Measurements from ENCODE around the gene ACTRT2. TPM values are rescaled to one million over a fixed set of nuclear protein-coding genes. Genes with fewer than 3 reads are reported as not detected.

The ACTRT2 gene
- total RNA-seq, 1 donor from 2014 or later = not detected

DNA sequence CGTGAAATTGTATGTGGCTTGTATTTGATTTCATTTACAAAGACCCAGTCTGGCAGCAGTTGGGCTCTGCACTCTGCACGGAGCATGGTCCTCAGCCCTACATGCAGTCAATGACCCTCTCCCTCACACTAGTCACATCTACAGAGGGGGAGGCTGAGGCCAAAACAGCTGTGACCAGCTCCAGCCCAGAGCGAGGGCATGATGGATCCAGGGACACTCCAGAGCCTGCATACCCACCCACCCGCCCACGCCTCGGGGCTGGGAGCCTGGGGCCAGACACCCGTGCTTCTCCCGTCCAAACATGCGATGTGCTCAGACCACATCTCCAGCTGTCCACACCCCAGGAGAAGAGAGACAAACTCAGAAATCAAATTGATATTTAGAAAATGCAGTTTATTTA is 33.8 kb downstream of the ACTRT2 start:
- DNase-seq = no peak

DNA sequence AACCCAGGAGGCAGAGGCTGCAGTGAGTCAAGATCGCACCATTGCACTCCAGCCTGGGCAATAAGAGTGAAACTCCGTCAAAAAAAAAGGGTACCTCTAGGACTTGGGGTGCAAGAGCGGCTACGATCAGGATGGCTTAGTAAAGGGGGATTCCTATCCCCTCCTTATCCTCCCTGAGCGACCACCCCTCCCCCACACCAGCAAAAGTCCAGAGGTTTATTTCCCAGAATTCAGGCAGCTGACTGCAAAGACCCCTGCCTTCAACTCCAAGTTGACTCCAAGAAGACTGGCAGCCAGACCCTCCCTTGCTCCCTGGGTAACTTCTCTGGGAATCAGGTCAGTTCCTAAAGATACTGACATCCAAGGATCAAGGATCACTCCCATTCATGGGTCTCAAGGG is 35.4 kb downstream of the ACTRT2 start:
- DNase-seq = no peak

DNA sequence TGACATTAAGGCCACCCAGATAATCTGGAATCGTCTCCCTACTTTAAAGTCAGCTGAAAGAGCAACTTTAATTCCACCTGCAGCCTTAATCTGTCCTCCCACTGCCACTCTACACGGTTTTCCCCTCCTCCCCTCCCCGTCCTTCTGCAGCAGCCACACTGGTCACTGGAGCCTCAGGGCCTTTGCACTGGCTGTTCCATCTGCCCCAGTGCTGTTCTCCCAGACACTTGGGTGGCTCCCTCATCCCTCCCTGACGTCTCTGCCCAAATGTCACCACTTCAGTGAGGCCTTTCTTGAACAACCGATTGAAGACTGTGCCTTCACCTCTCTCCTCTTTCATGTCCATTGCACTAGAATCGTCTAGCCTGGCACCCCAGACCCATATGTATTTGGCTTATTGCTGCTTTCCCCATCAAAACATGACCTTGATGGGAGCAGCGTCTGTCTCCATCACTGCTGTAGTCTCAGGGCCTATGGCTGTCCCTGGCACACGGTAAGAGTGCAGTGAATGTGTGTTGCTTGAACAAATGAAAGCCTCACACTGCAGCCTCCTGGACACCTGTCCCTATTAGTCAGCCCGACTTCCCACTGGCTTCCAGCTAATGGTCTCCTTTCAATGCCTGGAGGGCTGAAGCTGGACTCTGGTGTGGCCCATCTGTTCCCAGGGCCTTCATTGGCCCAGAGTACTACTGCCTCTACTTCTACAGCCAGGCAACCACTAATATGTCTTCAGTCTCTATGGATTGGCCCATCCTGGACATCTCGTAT is 37.2 kb downstream of the ACTRT2 start:
- DNase-seq = no peak

DNA sequence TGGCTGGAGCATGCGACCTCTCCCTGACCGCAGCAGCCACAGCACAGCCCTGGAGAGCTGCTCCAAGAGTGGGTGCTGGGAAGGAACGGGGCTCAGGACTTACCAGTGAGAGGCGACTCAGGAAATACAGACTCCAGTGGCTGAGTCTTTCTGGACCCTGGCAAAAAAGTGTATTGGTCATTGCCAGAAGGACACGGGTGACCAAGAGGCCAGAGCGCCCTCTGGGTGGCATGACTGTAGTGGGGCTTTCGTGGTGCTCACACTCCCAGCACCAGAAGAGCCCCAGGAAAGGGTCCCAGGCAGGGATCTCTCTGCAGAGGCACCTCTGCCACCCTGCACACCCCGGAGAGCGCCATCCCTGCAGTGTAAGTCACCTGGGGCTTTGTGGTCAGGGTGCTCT is 38.9 kb downstream of the ACTRT2 start:
- no peak for DNase-seq

DNA sequence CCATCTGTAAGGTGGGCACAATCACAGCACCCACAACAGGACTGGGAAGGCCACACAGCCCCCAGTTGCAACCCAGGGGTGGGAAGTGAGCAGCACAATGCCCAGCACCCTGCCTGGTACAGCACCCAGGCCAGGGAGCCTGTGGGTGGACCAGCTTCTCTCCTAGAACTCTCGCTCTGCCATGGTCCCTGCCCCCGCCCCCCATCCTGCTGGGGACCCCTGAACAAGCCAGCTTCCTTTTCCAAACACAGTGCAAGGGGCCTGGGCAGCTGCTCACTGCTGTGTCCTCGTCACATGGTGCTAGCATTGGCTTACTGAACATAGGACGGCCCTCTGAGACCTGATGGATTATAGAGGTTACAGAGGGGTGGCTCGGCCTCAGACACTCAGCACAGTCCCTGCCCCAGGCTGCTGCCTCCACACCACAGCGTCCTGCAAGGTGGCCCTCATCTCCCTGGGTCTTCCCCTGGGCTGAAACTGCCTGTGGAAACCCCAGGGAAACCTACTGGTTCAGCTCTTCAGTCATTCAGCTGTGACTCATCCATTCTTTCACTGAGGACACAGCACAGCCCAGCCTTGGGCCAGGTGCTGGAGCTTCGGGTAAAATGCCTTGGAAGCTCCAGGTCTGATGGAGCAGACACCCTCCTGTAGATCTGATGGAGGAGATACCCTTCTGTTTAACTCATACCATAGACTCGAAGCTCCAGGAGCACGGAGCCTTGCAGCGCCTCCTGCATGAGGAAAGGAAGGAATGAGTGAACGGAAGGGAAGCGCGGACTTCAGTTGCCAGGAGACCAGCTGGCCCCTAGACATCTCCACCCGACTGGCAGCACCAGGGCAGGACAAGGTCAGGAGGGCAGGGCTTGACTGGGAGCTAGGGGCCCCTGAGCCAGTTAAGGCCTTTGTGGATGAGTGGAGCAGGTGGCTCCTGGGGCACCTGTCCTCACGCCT is 39.6 kb downstream of the ACTRT2 start:
- DNase-seq = peak; percentile 9

DNA sequence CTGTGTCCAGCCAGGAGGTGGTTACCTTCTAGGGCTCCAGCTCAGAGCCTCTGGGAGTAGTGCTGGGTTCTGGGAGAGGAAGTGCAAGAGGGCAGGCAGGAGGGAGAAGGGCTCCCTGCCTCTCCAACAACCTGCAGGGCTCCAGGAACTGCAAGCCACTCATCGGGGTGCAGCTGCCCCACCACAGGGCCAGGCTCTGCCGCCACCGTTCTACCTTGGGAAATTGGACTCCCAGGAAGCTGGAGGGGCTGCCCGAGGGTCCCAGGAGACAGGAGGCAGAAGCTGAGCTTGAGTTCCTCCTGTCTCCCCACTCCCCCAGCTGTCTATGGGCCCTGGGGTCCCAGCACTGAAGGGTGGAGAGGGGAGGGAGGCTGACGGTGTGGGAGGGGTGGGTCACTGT is 40.3 kb downstream of the ACTRT2 start:
- no peak for DNase-seq

DNA sequence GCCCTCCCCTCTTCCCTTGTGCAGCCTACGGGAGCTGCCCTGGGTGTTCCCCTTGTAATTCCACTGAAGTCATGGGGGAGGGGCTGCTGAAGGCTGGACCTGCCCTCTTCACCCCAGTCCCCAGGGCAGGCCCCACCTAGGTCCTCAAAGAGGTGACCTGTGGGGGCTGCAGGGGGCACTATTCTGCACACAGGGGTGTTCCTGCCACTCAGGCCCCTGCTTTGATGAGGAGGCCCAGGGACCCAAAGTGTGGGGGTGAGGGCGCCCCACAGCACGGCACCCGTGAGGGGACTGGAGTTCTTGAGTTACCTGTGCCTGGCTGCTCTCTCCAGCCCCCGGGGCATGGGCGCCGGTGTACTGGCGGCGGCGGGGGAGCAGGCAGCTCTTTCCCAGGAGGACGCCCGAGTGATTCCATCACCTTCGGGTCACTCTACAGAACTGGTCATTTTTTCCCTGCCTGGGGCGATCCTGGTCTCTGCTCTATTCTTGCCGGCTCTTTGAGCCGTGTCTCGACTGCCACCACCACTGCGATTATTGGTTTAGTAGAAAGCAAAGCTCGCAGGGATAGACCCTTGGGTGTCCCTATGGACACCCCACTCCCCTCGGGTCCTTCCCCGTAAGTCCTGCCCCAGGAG is 40.8 kb downstream of the ACTRT2 start:
- DNase-seq = no peak

DNA sequence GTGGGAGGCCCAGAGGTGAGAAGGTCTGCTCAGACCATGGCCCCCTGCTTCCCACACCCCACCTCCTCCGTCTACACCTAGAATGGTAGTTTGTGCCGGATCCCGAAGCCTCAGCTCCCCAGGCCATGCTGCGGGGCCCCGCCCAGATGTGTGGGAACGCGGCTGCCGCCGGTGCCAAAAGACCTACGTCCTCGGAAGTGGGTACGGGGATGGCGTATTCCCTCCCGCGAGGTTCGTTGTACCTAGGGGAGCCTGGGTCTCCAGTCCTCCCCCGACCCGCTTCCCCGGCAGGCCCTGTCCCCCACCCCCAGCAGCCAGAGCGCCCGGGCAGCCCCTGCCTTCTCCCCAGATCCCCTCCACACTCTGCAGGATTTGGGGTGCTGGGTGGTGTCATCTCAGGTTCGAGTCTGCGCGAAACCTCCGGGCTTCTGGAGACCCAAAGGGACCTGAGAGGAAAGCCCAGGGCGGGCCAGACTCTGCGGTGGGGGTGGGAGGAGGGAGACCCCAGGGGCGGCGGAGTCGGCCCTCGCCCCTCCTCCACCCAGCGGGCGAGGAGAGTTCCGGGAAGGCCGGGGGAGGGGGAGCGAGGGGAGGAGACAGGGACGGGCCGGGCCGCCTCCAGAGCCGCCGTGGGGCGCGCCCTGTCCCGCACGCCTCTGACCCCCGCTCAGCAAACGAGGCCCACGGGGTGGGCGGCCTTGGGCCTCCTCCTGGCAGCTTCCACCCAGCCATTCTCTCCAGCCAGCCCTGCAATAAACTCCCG is 41.5 kb downstream of the ACTRT2 start:
- no peak for DNase-seq

DNA sequence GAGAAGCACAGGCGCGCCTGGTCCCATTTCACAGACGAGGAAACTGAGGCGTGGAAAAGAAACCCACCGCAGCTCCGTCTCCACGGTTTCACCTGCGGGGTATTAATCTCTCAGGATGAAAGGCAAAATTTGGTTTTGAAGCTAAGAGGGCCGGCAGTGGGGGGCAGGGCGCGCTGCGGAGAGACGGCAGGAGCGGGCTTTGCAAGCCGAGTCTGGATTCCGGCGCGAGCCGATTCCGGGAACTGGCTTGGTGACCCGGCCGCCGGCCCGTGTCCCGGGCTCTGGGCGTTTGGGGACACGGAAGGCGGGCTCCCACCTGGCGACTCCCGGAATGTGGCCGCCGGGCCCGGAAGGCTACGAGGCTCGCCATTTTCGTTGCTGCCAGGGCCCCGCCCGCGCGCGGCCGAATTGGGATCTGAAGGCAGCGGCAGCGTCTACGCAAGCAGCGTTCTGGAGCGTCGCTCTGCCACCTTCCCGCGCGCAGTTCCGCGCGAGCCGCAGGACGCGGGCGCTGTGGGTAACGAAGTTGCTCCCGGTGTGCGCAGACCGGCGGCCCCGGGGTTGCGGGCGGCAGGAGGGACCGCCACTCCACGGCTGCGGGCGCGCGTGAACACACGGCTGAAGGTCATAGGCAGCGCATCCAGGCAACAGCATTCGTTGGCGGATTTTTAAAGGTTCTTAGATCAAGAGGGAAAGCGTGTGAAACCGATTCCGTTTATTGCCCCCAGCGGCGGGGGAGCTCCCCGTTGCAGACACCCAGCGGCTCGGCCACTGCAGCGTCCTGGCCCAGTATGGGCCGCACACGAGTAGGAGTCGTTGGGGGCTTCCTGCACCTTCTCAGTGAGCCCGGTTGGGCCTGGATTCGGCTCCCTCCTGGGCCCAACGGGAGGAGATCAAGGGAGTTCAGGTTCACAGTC is 42.4 kb downstream of the ACTRT2 start:
- no peak for DNase-seq

DNA sequence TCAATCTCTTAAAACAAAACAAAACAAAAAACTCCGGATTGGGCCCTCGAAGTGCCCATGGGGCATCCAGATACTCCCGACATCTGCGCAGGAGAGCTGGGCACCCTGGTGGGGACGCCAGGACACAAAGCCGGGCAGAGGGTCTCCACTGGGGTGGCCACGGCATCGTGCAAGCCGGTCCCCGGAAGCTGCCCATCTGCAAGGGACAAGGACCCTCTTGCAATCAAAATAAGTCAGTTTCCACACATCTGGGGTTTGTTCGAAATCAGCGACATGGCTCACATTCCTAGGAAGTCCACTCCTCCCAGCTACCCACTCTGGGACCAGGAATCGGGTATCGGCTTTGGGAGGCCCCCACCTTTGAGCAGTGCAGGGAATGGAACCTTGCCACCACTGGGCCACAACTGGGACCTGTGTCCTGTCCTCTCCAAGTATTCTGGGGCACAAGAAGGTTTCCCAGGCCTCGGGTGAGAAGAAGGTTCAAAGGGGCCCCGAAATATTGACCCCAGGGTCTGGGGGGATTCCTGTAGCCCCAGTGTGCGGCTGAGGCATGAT is 43.1 kb downstream of the ACTRT2 start:
- no peak for DNase-seq

DNA sequence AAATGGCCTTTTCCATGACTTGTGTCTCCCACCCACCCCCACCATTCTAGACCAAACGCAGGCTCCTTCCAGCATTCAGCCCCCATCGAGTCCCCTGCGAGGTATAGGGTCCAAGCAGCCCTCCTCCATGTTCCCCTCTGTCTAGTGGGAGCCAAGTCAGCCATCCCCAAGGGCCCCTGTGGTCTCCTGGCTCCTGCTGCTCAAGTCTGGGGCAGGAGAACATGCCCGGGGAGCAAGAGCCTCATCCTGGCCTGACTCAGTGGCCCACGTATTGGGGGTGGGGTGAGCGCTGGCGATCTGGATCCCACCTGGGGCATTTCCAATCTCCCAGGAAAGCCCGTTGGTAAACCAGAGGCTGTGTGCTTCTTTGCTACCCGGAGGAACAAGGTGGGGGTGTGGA is 43.6 kb downstream of the ACTRT2 start:
- DNase-seq = no peak

DNA sequence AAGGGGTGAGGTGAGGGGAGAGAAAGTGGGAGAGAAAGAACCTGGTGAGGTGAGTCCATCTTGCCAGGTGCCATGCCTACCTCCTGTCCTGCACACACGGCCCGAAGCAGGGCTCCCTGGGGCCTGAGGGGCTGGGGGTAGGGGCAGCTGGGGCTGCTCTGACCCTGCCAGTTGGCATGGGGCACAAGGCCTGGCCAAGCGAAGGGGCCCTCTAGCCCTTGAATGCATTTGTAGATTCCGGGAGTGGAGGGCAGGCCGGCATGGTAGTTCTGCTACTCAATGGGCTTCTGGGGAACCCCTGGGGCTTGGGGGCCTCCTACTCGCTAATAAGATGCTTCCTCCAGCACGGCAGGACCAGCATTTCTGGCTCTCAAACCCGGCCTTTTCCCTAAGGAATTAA is 44.1 kb downstream of the ACTRT2 start:
- no peak for DNase-seq

DNA sequence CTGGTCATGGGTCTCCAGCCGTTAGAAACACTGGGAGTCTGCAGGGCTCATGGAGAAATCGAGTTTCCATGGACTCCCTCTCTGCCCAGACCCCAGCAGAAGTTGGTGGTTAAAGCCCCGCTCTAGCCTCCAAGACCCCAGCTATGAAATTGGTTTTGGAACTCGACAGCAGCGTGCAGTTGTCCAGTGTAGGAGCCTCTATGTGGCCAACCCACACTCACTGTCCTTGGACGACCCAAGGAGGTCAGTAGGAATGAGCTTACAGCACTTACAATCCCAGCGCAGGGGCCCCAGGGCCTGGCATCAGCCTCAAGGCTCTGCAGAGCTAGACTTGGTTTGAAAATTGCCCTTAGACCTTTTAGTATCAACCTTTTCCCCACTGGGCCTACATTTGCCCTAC is 44.5 kb downstream of the ACTRT2 start:
- DNase-seq = no peak

DNA sequence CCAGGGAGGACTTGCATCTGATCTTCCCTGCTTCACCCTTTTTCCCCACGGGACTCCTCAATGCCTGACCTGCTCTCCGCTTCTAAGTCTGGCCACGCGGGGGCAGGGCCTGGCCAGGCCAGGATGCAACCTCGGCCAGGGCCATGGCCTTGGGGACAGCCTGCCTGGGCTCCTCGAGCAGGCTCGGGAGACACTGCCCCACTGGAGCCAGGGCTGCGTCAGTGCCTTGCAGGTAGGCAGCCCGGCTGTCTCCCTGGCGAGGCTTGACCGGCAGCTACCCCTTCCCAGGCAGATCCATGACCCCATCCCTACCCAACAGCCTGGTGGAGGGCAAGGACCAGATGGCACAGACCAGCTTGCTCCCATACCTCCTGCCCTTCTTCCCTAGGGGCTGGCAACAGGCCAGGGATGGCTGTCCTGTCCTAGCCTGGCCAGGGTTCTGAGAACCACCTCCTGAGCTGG is 45.0 kb downstream of the ACTRT2 start:
- DNase-seq = peak; percentile 38

DNA sequence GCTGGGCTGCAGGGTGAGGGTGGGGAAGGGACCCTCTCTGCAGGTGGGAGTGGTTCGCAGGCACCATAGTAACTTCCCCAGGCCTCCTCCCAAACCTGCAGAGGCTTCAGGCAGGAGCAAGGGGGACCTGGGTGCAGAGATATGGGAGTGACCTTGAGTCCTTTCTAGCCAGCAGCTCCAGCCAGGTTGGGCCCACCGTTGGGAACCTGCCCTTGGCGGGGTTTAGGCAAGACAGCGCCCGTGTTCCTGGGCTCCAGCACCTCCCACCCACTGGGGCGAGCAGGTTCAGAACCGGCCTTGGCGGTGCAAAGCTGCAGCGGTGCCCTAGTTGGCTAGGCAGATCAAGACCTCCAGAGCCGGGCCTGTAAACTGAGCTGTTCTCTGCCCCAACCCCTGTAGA is 45.6 kb downstream of the ACTRT2 start:
- no peak for DNase-seq

DNA sequence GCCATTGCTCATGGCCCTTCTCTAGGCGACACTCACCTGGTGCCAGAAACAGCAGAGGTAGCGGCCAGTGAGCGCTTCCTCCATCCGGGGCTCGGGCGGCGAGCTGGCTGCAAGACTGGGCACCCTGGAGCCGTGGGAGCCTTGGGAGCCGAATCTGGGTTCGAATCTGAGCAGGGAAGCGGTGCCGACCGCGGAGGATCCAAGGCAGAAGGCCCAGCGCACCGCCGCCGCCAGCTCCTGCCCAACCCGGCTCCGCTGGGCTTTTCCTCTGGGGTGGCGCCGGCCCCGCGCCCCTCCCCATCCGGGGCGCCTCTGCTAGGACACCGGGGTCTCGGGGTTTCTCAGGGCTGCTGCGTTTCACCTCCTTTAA is 46.0 kb downstream of the ACTRT2 start:
- no peak for DNase-seq

DNA sequence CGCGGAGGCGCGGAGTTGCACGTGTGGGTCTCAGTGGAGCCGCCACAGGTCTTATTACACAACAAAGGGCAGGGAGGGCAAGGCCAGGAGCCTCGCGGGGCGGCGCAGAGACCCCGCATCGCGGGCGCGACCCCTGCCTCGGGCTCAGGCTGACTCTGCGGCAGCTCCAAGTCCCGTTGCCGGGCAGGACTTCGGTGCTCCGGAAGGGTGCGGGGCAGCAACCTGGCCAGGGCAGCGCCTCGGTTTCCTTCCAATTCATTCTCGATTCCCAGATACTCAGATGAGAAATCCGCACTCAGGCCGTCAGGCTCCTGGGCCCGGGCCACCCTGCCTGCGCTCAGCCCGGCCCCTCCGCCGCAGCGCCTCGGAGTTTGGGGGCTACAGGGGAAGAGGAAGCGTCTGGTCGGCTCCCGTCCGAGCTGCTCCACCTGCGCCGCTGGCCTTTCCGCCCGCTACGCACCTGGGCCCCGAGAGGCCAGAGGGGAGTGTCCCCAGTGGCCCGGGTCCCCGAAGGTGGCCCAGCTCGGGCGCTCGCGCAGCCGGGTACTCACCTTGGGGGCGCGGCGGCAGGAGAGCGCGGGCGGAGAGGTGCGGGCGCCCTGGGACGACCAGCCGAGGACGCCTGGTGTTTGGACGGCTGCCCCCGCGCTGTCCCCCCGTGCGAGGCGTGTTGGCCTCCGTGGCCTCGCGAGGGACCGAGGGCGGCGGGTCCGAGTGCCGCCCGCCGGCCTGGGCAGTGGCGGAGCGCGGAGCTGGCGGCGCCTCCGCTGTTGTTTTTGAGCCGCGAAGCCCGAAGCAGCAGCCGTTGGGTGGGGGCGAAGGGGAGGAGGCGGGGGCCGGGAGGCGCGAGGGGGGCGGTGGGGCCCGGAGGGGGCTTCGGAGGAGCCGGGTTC is 46.6 kb downstream of the ACTRT2 start:
- DNase-seq = no peak

DNA sequence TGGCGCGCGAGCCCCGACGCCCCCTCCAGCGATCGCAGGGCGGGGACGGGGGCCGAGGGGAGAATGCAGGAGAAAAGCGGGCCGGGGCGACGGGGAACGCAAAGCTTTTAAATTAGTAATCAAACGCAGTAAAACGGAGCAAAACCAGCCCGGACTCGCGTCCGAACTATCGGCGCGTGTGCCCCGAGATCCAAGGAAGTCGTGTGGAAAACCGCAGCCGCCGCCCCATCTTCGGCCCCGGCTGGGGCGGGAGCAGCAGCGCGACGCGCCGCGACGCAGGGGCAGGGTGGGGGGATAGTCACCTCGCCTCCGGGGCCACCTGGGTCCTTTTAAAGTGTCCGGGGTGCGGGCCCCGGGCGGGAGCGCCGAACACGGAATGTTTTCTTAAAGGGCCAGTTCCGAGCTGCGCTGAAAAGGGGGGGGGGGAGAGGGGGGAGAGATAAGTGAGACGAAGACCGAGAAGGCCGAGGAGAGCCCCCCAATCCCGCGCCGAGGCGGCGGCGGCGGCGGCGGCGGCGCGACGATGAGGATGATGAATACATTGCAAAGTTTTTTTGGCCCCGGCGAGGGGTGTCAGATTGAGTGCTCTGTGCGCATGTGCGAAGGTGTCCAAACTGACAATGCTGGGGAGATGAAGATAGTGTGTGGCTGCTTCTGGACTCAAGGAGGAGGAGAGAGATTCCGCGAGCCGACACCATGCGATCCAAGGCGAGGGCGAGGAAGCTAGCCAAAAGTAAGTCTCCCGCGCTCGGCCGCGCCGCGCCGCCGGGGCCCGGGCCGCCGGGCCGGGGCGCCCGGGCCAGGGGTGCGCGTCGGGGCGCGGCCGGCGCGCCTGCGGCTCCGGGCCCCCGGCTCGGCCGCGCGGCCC is 47.5 kb downstream of the ACTRT2 start, which contains the start of gene PRDM16:
TSS of gene PRDM16 (plus strand) at position 640 of the 868 bp plus-strand sequence. CDS start at position 697, 57 bp downstream.
- DNase-seq = peak; percentile 16
